ENCODE results near the gene FBXL16. TPM values are rescaled to one million over a fixed set of nuclear protein-coding genes. Genes with fewer than 3 reads are reported as not detected.

FBXL16 gene
- total RNA-seq, 1 experiment from 2014 or later: 1.3 TPM

GRCh38 chr16:695355-696089 lies 10.1 kb downstream of the FBXL16 start:
- Mint-ChIP-seq H3K27ac (ENCODE audit: unreplicated experiment) (no peak overlapping the region), H3K4me1 (ENCODE audit: low read depth, unreplicated experiment) (peaks cover 9% of the 10 kb centered on the region), H3K27me3 (ENCODE audit: unreplicated experiment) (peaks cover 94% of the 10 kb centered on the region), H3K4me3 (ENCODE audit: low read depth, unreplicated experiment) (peak overlapping the region; percentile 59), H3K9me3 (ENCODE audit: low read depth, unreplicated experiment) (no peaks in the 10 kb centered on the region), H3K36me3 (ENCODE audit: insufficient read depth, unreplicated experiment) (peaks cover 24% of the 10 kb centered on the region)
- no TSS peak for BruUV-seq (replicated peaks)
- DNase-seq: peak; percentile 60
- no peak for TF ChIP-seq CTCF (IDR thresholded peaks at IDR 0.05; ENCODE audit: unreplicated experiment)
- intact Hi-C loops (cut with micrococcal nuclease; ENCODE audit: unreplicated experiment): no loop called here
- CTCF ChIA-PET: interaction anchor here (0.6 to 1.8 kb wide), 3 partner anchors 11 to 1327 kb away, joined by 4 to 5 read pairs (median 4); no protein-coding TSS in a partner anchor

- intact Hi-C loops (cut with micrococcal nuclease; ENCODE audit: unreplicated experiment): no loop called here
- no peak for DNase-seq
- Mint-ChIP-seq H3K36me3 (ENCODE audit: insufficient read depth, unreplicated experiment) (peaks cover 30% of the 10 kb centered on the region), H3K27me3 (ENCODE audit: unreplicated experiment) (peaks cover 87% of the 10 kb centered on the region), H3K4me1 (ENCODE audit: low read depth, unreplicated experiment) (peaks cover 9% of the 10 kb centered on the region), H3K27ac (ENCODE audit: unreplicated experiment) (no peak overlapping the region), H3K4me3 (ENCODE audit: low read depth, unreplicated experiment) (peak overlapping the region; percentile 59), H3K9me3 (ENCODE audit: low read depth, unreplicated experiment) (no peaks in the 10 kb centered on the region)
- CTCF ChIA-PET: interaction anchor here (0.5 to 1.8 kb wide), 3 partner anchors 12 to 1154 kb away, joined by 3 to 4 read pairs (median 4); no protein-coding TSS in a partner anchor
- no peak for TF ChIP-seq CTCF (IDR thresholded peaks at IDR 0.05; ENCODE audit: unreplicated experiment)
- BruUV-seq (replicated peaks): no TSS peak
These were observed 10.7 kb downstream of the FBXL16 start for GRCh38 chr16:694863-695354.

DNA sequence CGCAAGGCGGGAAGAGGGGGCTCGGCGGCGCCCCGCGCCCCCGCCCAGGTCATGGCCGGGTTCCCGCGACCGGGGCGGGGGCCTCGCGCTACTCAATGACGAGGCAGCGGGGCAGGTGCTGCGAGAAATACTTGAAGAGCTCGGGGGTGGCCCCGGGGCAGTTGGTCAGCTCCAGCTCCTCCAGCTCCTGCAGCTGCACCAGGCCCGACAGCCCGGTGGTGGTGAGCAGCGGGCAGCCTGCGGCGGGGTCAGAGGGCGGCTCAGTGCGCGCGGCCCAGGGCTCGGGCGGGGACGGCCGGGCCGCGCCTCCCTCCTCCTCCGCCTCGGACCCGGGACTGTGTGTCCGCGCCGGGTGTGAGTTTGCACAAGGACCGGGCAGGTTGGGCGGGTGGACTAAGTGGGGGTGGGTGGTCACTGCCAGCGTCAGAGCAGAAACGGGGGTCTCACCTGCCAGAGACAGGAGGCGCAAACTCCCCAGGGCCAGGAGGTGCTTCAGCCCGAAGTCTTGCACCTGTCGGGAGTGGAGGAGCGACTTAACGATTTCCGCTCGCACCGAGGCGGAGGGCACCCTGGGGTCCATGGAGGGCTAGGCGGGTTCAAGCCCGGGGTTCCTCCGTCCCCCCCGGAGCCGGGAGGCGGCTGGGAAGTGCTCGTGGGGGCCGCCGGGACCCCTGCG lies 11.3 kb downstream of the FBXL16 start:
- Mint-ChIP-seq H3K4me3 (ENCODE audit: low read depth, unreplicated experiment) (peak overlapping the region; percentile 59), H3K27ac (ENCODE audit: unreplicated experiment) (no peak overlapping the region), H3K27me3 (ENCODE audit: unreplicated experiment) (peaks cover 82% of the 10 kb centered on the region), H3K4me1 (ENCODE audit: low read depth, unreplicated experiment) (peaks cover 9% of the 10 kb centered on the region), H3K36me3 (ENCODE audit: insufficient read depth, unreplicated experiment) (peaks cover 35% of the 10 kb centered on the region), H3K9me3 (ENCODE audit: low read depth, unreplicated experiment) (no peaks in the 10 kb centered on the region)
- TF ChIP-seq CTCF (IDR thresholded peaks at IDR 0.05; ENCODE audit: unreplicated experiment): no peak
- DNase-seq: no peak
- no TSS peak for BruUV-seq (replicated peaks)
- CTCF ChIA-PET: interaction anchor here (0.5 to 1.8 kb wide), 3 partner anchors 13 to 1154 kb away, joined by 3 to 4 read pairs (median 4); no protein-coding TSS in a partner anchor
- intact Hi-C loops (cut with micrococcal nuclease; ENCODE audit: unreplicated experiment): no loop called here

DNA sequence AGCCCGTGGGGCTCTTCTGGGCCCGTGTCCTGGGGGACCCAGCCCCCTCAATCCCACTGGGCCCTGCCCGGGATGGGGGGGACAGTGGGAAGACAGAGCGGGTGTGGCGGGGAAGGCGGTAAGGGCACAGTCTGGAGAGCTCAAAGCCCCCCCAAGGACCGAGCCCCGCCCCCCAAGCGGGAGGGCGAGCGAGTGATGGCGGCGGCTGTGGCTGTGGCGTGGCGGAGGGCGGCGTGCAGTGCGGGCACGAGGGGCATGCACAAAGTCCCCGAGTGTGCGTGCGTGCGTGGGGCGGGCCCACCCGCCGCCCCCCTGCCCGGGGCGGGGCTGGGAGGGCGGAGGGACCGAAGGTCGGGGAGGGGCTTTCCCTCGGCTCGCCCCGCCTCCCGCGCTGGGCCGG lies 11.8 kb downstream of the FBXL16 start:
- peaks cover 76% of the 10 kb centered on the region for H3K27me3 Mint-ChIP-seq (ENCODE audit: unreplicated experiment)
- peaks cover 9% of the 10 kb centered on the region for H3K4me1 Mint-ChIP-seq (ENCODE audit: low read depth, unreplicated experiment)

More for the DNA sequence above, 11.8 kb downstream of the FBXL16 start:
- intact Hi-C loops (cut with micrococcal nuclease; ENCODE audit: unreplicated experiment): no loop called here
- Mint-ChIP-seq H3K27ac (ENCODE audit: unreplicated experiment) (no peak overlapping the region), H3K4me3 (ENCODE audit: low read depth, unreplicated experiment) (peak overlapping the region; percentile 59), H3K36me3 (ENCODE audit: insufficient read depth, unreplicated experiment) (peaks cover 41% of the 10 kb centered on the region), H3K9me3 (ENCODE audit: low read depth, unreplicated experiment) (no peaks in the 10 kb centered on the region)
- no peak for DNase-seq
- no peak for TF ChIP-seq CTCF (IDR thresholded peaks at IDR 0.05; ENCODE audit: unreplicated experiment)
- no TSS peak for BruUV-seq (replicated peaks)
- CTCF ChIA-PET: no interaction called here

All from Calu3 (cell line).